HG03025 (cell line): ENCODE data around the gene PAQR7.
A peak's percentile ranks its signal among the peaks of the same experiment; 100 is the strongest.

Experiments
- ATAC-seq: cut with Tn5 transposase; IDR thresholded peaks from one replicate; pipeline ENCODE4 v1.9.1; 2021; ENCODE audit warnings: mild to moderate bottlenecking, moderate library complexity; ENCODE audit not compliant: unreplicated experiment, low FRiP score

PAQR7 gene

GRCh38 chr1:25875856-25876692 is 566 bp upstream of the PAQR7 start:
- no peak for ATAC-seq

- ATAC-seq, result no peak
Measured at GRCh38 chr1:25874635-25875153, 814 bp downstream of the PAQR7 start.

- no peak for ATAC-seq
Measured at GRCh38 chr1:25874209-25874608, 1.3 kb downstream of the PAQR7 start.

- no peak for ATAC-seq
Measured at GRCh38 chr1:25873120-25873519, 2.4 kb downstream of the PAQR7 start.

GRCh38 chr1:25872713-25873112 is 2.8 kb downstream of the PAQR7 start:
- ATAC-seq, result no peak

GRCh38 chr1:25871704-25872494 is 3.6 kb downstream of the PAQR7 start:
- no peak for ATAC-seq

- ATAC-seq, result no peak
Measured at GRCh38 chr1:25871086-25871703, 4.3 kb downstream of the PAQR7 start.

- ATAC-seq, result no peak
Measured at GRCh38 chr1:25870614-25871013, 4.9 kb downstream of the PAQR7 start.

GRCh38 chr1:25869909-25870606 is 5.5 kb downstream of the PAQR7 start:
- ATAC-seq, result no peak

GRCh38 chr1:25867210-25867991 is 8.1 kb downstream of the PAQR7 start:
- ATAC-seq, result no peak

- no peak for ATAC-seq
Measured at GRCh38 chr1:25866288-25866687, 9.2 kb downstream of the PAQR7 start.

GRCh38 chr1:25864434-25864833 is 11.1 kb downstream of the PAQR7 start:
- ATAC-seq, result no peak

GRCh38 chr1:25863486-25864262 is 11.8 kb downstream of the PAQR7 start:
- ATAC-seq, result no peak

- ATAC-seq, result no peak
Measured at GRCh38 chr1:25862785-25863485, 12.6 kb downstream of the PAQR7 start.

- no peak for ATAC-seq
Measured at GRCh38 chr1:25861316-25862286, 13.9 kb downstream of the PAQR7 start.

GRCh38 chr1:25858906-25859789 is 16.4 kb downstream of the PAQR7 start, which contains the start of gene AUNIP:
TSS of gene AUNIP (minus strand) at chr1:25859457. CDS start at chr1:25859357, 100 bp downstream.
- ATAC-seq, result peak; percentile 73
